Left lung (tissue), 10 donors: ENCODE results near the gene UST. TPM values are rescaled to one million over a fixed set of nuclear protein-coding genes. Genes with fewer than 3 reads are reported as not detected.
A peak's percentile ranks its signal among the peaks of the same experiment; 100 is the strongest.

ENCODE experiments used
- ATAC-seq: fragments of 200-7000 bp; cut with Tn5 transposase; one replicate; pipeline ENCODE4 v1.9.1; 2020; ENCODE audit warnings: moderate library complexity
- DNase-seq, 4 donors: peaks; one replicate each; pipeline ENCODE4 v3.0.0-alpha.2; 2013 to 2020
- H3K27ac ChIP-seq, 2 donors: fragments of 200-600 bp; sonication (generic) in 1 of 2; one replicate each; pipeline versions ENCODE4 v1.5.0 to v1.8.0; 2020 to 2021
- H3K27me3 ChIP-seq, 2 donors: fragments of 200-600 bp; sonication (generic) in 1 of 2; one replicate each; pipeline versions ENCODE4 v1.5.0 to v1.8.0; 2020 to 2021
- H3K36me3 ChIP-seq, 2 donors: fragments of 200-600 bp; sonication (generic) in 1 of 2; one replicate each; pipeline versions ENCODE4 v1.5.0 to v1.8.0; 2020 to 2021
- H3K4me1 ChIP-seq, 2 donors: fragments of 200-600 bp; one replicate each; pipeline ENCODE4 v1.8.0; 2021
- H3K4me3 ChIP-seq, 2 donors: fragments of 200-600 bp; sonication (generic) in 1 of 2; one replicate each; pipeline versions ENCODE4 v1.5.0 to v1.8.0; 2020 to 2021; ENCODE audit warnings: mild to moderate bottlenecking in 1 of 2
- H3K9me3 ChIP-seq, 2 donors: fragments of 200-600 bp; sonication (generic) in 1 of 2; one replicate each; pipeline versions ENCODE4 v1.5.0 to v1.8.0; 2020 to 2021
- CTCF ChIP-seq, 2 donors: fragments of 200-600 bp; sonication (generic) in 1 of 2; IDR thresholded peaks; one replicate each; pipeline versions ENCODE4 v1.5.0 to v1.8.0; 2021; ENCODE audit warnings: antibody characterized with exemption in 2 of 2
- intact Hi-C, 2 donors: fragments of 100-400 bp; cut with DNase I; formaldehyde crosslinking; loops; one replicate each; pipeline versions ENCODE4 v1.11.2 to v1.14.2; 2022
- polyA plus RNA-seq, 6 donors: library from polyadenylated mRNA; unstranded; fragments of 120-200 nt; gene quantifications; one replicate each; pipeline ENCODE4 v1.2.1, GENCODE V29; 2013; ENCODE audit not compliant: insufficient read length in 6 of 6
- total RNA-seq, 2 donors: library from RNA; stranded (reverse); fragmentation: NEBNext Ultra II Directional; extraction: Animal tissue kit (Norgen Biotek cat#: 25700); gene quantifications; one replicate each; pipeline ENCODE4 v1.2.1, GENCODE V29; 2021
- donor health status: DM: no; HTN: yes; CAD: no.
- donor health status: DM: no; HTN: no; CAD: no.

Gene UST
- total and polyA plus RNA-seq, 8 donors = 7.4 to 17.0 (median 9.5) TPM

GRCh38 chr6:148990403-148990802 lies 243.6 kb downstream of the UST start:
- intact Hi-C loops = no loop called here
- Histone ChIP-seq H3K36me3 (no peaks in the 10 kb centered on the region), H3K27me3 (no peaks in the 10 kb centered on the region), H3K9me3 (peaks cover 0 to 2% of the 10 kb centered on the region in 2 donors), H3K4me3 (no peak overlapping the region), H3K27ac (no peak overlapping the region), H3K4me1 (no peaks in the 10 kb centered on the region)
- ATAC-seq (no peak), DNase-seq (no peak)
- TF ChIP-seq CTCF (IDR thresholded peaks at IDR 0.05) = no peak

- Histone ChIP-seq H3K27ac (no peak overlapping the region), H3K4me1 (peaks cover 9 to 17% of the 10 kb centered on the region in 2 donors), H3K4me3 (no peak overlapping the region), H3K27me3 (no peaks in the 10 kb centered on the region), H3K9me3 (peaks cover 0 to 11% of the 10 kb centered on the region in 2 donors), H3K36me3 (no peaks in the 10 kb centered on the region)
- DNase-seq (no peak), ATAC-seq (no peak)
- TF ChIP-seq CTCF (IDR thresholded peaks at IDR 0.05) = no peak
- intact Hi-C loops = no loop called here
These were observed 250.0 kb downstream of the UST start for GRCh38 chr6:148996815-148997214.

- H3K4me3 ChIP-seq = no peak overlapping the region
- no peaks in the 10 kb centered on the region for H3K36me3 ChIP-seq
- no peak overlapping the region for H3K27ac ChIP-seq
- no peak for DNase-seq
- H3K4me1 ChIP-seq = peaks cover 9 to 17% of the 10 kb centered on the region in 2 donors
- no peak for TF ChIP-seq CTCF (IDR thresholded peaks at IDR 0.05)
- ATAC-seq = no peak
- no peaks in the 10 kb centered on the region for H3K27me3 ChIP-seq
- H3K9me3 ChIP-seq = peaks cover 0 to 15% of the 10 kb centered on the region in 2 donors
- intact Hi-C loops = no loop called here
These were observed 251.0 kb downstream of the UST start for GRCh38 chr6:148997865-148998264.

GRCh38 chr6:148998704-148999103 lies 251.9 kb downstream of the UST start:
- H3K4me3 ChIP-seq = no peak overlapping the region
- DNase-seq = no peak
- H3K27me3 ChIP-seq = no peaks in the 10 kb centered on the region
- peaks cover 9 to 17% of the 10 kb centered on the region in 2 donors for H3K4me1 ChIP-seq
- no peak overlapping the region for H3K27ac ChIP-seq
- no peak for TF ChIP-seq CTCF (IDR thresholded peaks at IDR 0.05)
- H3K9me3 ChIP-seq = peaks cover 0 to 12% of the 10 kb centered on the region in 2 donors
- H3K36me3 ChIP-seq = no peaks in the 10 kb centered on the region
- ATAC-seq = no peak
- intact Hi-C loops = no loop called here

- DNase-seq (no peak), ATAC-seq (peak; percentile 41)
- no peak for TF ChIP-seq CTCF (IDR thresholded peaks at IDR 0.05)
- Histone ChIP-seq H3K36me3 (no peaks in the 10 kb centered on the region), H3K4me3 (no peak overlapping the region), H3K27me3 (no peaks in the 10 kb centered on the region), H3K27ac (no peak overlapping the region), H3K9me3 (peaks cover 0 to 12% of the 10 kb centered on the region in 2 donors), H3K4me1 (peaks cover 9 to 17% of the 10 kb centered on the region in 2 donors)
- intact Hi-C loops = no loop called here
These were observed 252.7 kb downstream of the UST start for GRCh38 chr6:148999501-148999900.
